Liver (tissue), 3 donors: ENCODE results near the gene STK25.

Source experiments
- ATF3 ChIP-seq: IDR thresholded peaks from 2 replicates; pipeline ENCODE4 v1.6.1; 2016; ENCODE audit warnings: antibody characterized with exemption
- CTCF ChIP-seq: fragments of 150-350 bp; IDR thresholded peaks from 2 replicates; pipeline ENCODE4 v1.5.1; 2017; ENCODE audit warnings: improper control_type of control experiment, low read depth, low read length; ENCODE audit not compliant: missing input control
- EGR1 ChIP-seq, 2 donors: IDR thresholded peaks; 2 replicates each; pipeline ENCODE4 v1.6.1; 2016 to 2018; ENCODE audit warnings: antibody characterized with exemption in 2 of 2, low read depth in 2 of 2
- FOXA1 ChIP-seq: IDR thresholded peaks from 2 replicates; pipeline ENCODE4 v1.6.1; 2016; ENCODE audit warnings: antibody characterized with exemption
- GABPA ChIP-seq, 2 donors: IDR thresholded peaks in 1 of 2; conservative IDR thresholded peaks in 1 of 2; 2 replicates each; pipeline ENCODE4 v1.6.1; 2016; ENCODE audit warnings: antibody characterized with exemption in 2 of 2, mild to moderate bottlenecking in 1 of 2, moderate library complexity in 1 of 2
- MAX ChIP-seq: IDR thresholded peaks from 2 replicates; pipeline ENCODE4 v1.6.1; 2016; ENCODE audit warnings: antibody characterized with exemption
- RAD21 ChIP-seq, 2 donors: IDR thresholded peaks; 2 replicates each; pipeline ENCODE4 v1.6.1; 2016; ENCODE audit warnings: antibody characterized with exemption in 2 of 2, mild to moderate bottlenecking in 2 of 2
- REST ChIP-seq: IDR thresholded peaks from 2 replicates; pipeline ENCODE4 v1.6.1; 2016; ENCODE audit warnings: antibody characterized with exemption, mild to moderate bottlenecking
- SP1 ChIP-seq: IDR thresholded peaks from 2 replicates; pipeline ENCODE4 v1.6.1; 2018; ENCODE audit warnings: antibody characterized with exemption, mild to moderate bottlenecking
- TAF1 ChIP-seq: conservative IDR thresholded peaks from 2 replicates; pipeline ENCODE4 v1.6.1; 2016; ENCODE audit warnings: antibody characterized with exemption, mild to moderate bottlenecking
- YY1 ChIP-seq: IDR thresholded peaks from 2 replicates; pipeline ENCODE4 v1.6.1; 2016; ENCODE audit warnings: antibody characterized with exemption, mild to moderate bottlenecking
- donor health status: healthy.
- donor health status: healthy.

- TF ChIP-seq CTCF (no peak), RAD21 (IDR thresholded peaks at IDR 0.05) (no peak), MAX (no peak), GABPA (IDR thresholded peaks at IDR 0.05 in 1 of 2, conservative IDR thresholded peaks at IDR 0.05 in 1 of 2) (no peak), REST (no peak), YY1 (no peak), SP1 (no peak), ATF3 (no peak), TAF1 (no peak), FOXA1 (no peak), EGR1 (IDR thresholded peaks at IDR 0.05; ENCODE audit: low read depth in 2 of 2) (no peak)
Measured at GRCh38 chr2:241532168-241532567, 23.8 kb upstream of the STK25 start.
